ENCODE data around the gene CRACR2B. TPM values are rescaled to one million over a fixed set of nuclear protein-coding genes. Genes with fewer than 3 reads are reported as not detected.

CRACR2B gene
- total and polyA plus RNA-seq, 10 donors, result 6.1 to 34.1 (median 14.5) TPM

DNA sequence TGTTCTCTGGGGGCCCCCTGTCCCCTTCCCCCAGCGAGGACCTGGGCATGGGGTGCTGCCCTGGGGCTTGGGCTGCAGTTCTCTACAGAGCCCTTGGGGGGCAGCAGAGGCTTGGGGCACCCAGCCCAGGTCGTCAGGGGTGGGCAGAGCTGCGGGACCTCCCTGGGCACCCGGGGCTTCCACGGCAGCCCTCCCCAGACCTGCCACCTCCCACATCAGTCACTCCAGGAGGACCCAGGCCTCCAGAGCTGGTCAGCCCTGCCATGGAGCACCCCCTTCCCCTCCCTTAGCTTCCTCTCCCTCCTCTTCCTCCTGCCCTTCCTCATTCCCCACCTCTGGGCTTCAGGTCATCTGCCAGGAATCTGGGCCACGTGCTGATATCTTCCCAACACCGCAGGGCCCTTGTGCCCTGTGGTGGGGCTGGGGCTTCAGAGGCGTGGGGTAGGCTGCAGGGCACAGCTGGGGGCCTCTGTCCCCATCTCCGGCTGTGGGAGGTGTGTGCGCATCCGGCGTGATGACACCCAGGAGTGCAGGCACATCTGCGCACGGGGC is 20.7 kb downstream of the CRACR2B start:
- H3K9me3 ChIP-seq, result no peaks in the 10 kb centered on the region
- H3K4me1 ChIP-seq, result peaks cover 19 to 83% (median 62%) of the 10 kb centered on the region in 6 donors
- H3K27me3 ChIP-seq (replicated peaks in 1 of 7), result peaks cover 0 to 54% (median 4%) of the 10 kb centered on the region in 7 donors
- H3K27ac ChIP-seq, result peak overlapping the region in 2 of 8 donors; percentile 25 to 41
- DNase-seq, result peak; percentile 90
- WGBS, 5 donors, result 15 to 28% (median 23%) methylated on average over 11 to 14 of the region's 14 CpGs
- peak; percentile 82 to 98 (median 96) for TF ChIP-seq CTCF (IDR thresholded peaks at IDR 0.05 in 8 of 11, conservative IDR thresholded peaks at IDR 0.05 in 3 of 11)
- peak in 2 of 3 donors; percentile 37 to 55 for TF ChIP-seq POLR2AphosphoS5 (IDR thresholded peaks at IDR 0.05)
- no peak for TF ChIP-seq POLR2A (IDR thresholded peaks at IDR 0.05)
- H3K36me3 ChIP-seq, result peaks cover 0 to 15% (median 0%) of the 10 kb centered on the region in 6 donors
- intact Hi-C loops (cut with DNase I; ENCODE audit: low total_unique reads), result loop anchor here (10.0 kb wide), 1 partner anchor 206 kb away; no protein-coding TSS in a partner anchor
- peak overlapping the region in 6 of 8 donors; percentile 42 to 77 (median 56) for H3K4me3 ChIP-seq

DNA sequence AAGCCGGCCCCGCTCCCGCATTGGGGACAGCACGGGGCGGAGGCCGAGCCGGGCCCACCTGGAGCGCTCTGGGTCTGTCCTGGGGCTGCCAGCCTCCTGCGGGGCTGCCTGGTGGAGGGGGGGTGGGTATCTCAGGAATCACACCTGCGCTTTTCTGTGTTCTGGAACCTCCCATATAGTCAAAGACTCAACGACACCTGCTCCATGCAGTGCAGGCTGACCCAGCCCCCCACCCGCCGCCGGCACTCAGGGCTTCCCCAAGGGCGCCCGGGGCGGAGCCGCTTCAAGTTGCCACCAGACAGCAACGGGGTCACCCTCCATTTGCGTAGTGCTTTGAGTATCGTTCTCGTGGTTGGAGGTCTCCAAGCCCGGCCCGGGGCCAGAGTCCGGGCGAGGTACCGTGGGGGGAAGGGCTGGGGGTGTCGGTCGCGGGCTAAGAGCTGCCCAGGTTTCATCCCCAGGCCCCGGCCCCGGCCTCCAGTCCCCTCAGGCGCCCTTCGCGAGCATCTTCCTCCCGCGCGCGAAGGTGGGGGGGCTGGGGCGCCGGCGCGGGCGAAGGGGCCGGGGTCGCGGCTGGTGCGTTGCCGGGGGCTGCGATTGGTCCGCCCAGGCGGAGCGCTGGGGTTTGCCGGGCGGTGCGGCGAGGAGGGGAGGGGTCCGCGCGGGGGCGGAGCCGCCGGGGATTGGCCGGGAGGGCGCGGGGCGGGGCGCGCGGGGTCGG is 21.5 kb downstream of the CRACR2B start:
- Histone ChIP-seq H3K9me3 (no peaks in the 10 kb centered on the region), H3K27ac (peak overlapping the region in 4 of 8 donors; percentile 11 to 41 (median 30)), H3K36me3 (peaks cover 0 to 23% (median 0%) of the 10 kb centered on the region in 6 donors), H3K4me1 (peaks cover 16 to 75% (median 54%) of the 10 kb centered on the region in 6 donors), H3K27me3 (replicated peaks in 1 of 7) (peaks cover 0 to 46% (median 4%) of the 10 kb centered on the region in 7 donors), H3K4me3 (peak overlapping the region; percentile 30 to 77 (median 53))
- DNase-seq, result no peak
- 3 to 24% (median 5%) methylated on average over 10 to 71 of the region's 71 CpGs for WGBS, 5 donors
- TF ChIP-seq POLR2A (IDR thresholded peaks at IDR 0.05) (no peak), POLR2AphosphoS5 (IDR thresholded peaks at IDR 0.05) (peak in 1 of 3 donors; percentile 16)
- intact Hi-C loops (cut with DNase I; ENCODE audit: low total_unique reads), result loop anchor here (10.0 kb wide), 1 partner anchor 206 kb away; no protein-coding TSS in a partner anchor

- peak overlapping the region in 2 of 8 donors; percentile 11 to 18 for H3K27ac ChIP-seq
- DNase-seq, result no peak
- H3K9me3 ChIP-seq, result no peaks in the 10 kb centered on the region
- 28 to 68% (median 42%) methylated on average over 31 to 97 of the region's 97 CpGs for WGBS, 5 donors
- H3K36me3 ChIP-seq, result peaks cover 0 to 25% (median 0%) of the 10 kb centered on the region in 6 donors
- intact Hi-C loops (cut with DNase I; ENCODE audit: low total_unique reads), result loop anchor here (10.0 kb wide), 1 partner anchor 205 kb away; no protein-coding TSS in a partner anchor
- peaks cover 16 to 71% (median 46%) of the 10 kb centered on the region in 6 donors for H3K4me1 ChIP-seq
- H3K4me3 ChIP-seq, result peak overlapping the region; percentile 12 to 77 (median 47)
- TF ChIP-seq POLR2A (IDR thresholded peaks at IDR 0.05) (no peak), POLR2AphosphoS5 (IDR thresholded peaks at IDR 0.05) (peak in 1 of 3 donors; percentile 35), CTCF (IDR thresholded peaks at IDR 0.05 in 8 of 11, conservative IDR thresholded peaks at IDR 0.05 in 3 of 11) (no peak)
- peaks cover 0 to 40% (median 4%) of the 10 kb centered on the region in 7 donors for H3K27me3 ChIP-seq (replicated peaks in 1 of 7)
Observed at GRCh38 chr11:849951-850774, 22.4 kb downstream of the CRACR2B start.

All from spleen (tissue), 11 donors.